GM23248 (cell line): ENCODE results near the gene HPS1. TPM values are rescaled to one million over a fixed set of nuclear protein-coding genes. Genes with fewer than 3 reads are reported as not detected.

ENCODE experiments used
- DNase-seq: peaks from one replicate; pipeline ENCODE4 v3.0.0-alpha.2; 2015
- H2AFZ ChIP-seq: fragments of 200-600 bp; sonication (generic); 2 replicates; pipeline ENCODE4 v1.6.1; 2016; ENCODE audit warnings: antibody characterized with exemption
- H3F3A ChIP-seq: fragments of 200-600 bp; sonication (generic); 2 replicates; pipeline ENCODE4 v1.6.1; 2016; ENCODE audit warnings: mild to moderate bottlenecking, antibody characterized with exemption, mixed run types; ENCODE audit not compliant: insufficient read depth
- H3K27ac ChIP-seq: fragments of 200-600 bp; sonication (generic); 2 replicates; pipeline ENCODE4 v1.5.1; 2016; ENCODE audit warnings: mild to moderate bottlenecking
- H3K27me3 ChIP-seq: fragments of 200-600 bp; sonication (generic); replicated peaks from 2 replicates; pipeline ENCODE4 v1.6.1; 2016; ENCODE audit warnings: mild to moderate bottlenecking; ENCODE audit not compliant: insufficient read depth
- H3K36me3 ChIP-seq: fragments of 200-600 bp; sonication (generic); 2 replicates; pipeline ENCODE4 v1.6.1; 2016; ENCODE audit warnings: low read depth, mild to moderate bottlenecking
- H3K4me1 ChIP-seq: fragments of 200-600 bp; sonication (generic); 2 replicates; pipeline ENCODE4 v1.6.1; 2016; ENCODE audit warnings: mild to moderate bottlenecking; ENCODE audit not compliant: insufficient read depth
- H3K4me2 ChIP-seq: fragments of 200-600 bp; sonication (generic); one replicate; pipeline ENCODE4 v1.6.1; 2016; ENCODE audit warnings: mild to moderate bottlenecking; ENCODE audit not compliant: unreplicated experiment
- H3K4me3 ChIP-seq: fragments of 200-600 bp; sonication (generic); 2 replicates; pipeline ENCODE4 v1.5.1; 2016; ENCODE audit warnings: mild to moderate bottlenecking
- H3K79me2 ChIP-seq: fragments of 200-600 bp; sonication (generic); 2 replicates; pipeline ENCODE4 v1.6.1; 2016; ENCODE audit warnings: mild to moderate bottlenecking; ENCODE audit not compliant: insufficient read depth
- H3K9ac ChIP-seq: fragments of 200-600 bp; sonication (generic); 2 replicates; pipeline ENCODE4 v1.6.1; 2016; ENCODE audit warnings: mild to moderate bottlenecking
- H3K9me2 ChIP-seq: fragments of 200-600 bp; sonication (generic); 2 replicates; pipeline ENCODE4 v1.6.1; 2016; ENCODE audit warnings: mixed run types, mild to moderate bottlenecking, moderate library complexity; ENCODE audit not compliant: insufficient read depth
- H3K9me3 ChIP-seq: fragments of 200-600 bp; sonication (generic); one replicate; pipeline ENCODE4 v1.6.1; 2017; ENCODE audit warnings: low read depth
- H4K20me1 ChIP-seq: fragments of 200-600 bp; sonication (generic); 2 replicates; pipeline ENCODE4 v1.6.0; 2016; ENCODE audit not compliant: insufficient read depth
- EZH2 ChIP-seq: fragments of 200-600 bp; sonication (generic); IDR thresholded peaks from 2 replicates; pipeline ENCODE4 v1.6.1; 2018; ENCODE audit warnings: antibody characterized with exemption, mild to moderate bottlenecking; ENCODE audit not compliant: insufficient read depth, poor library complexity, severe bottlenecking
- EZH2phosphoT487 ChIP-seq: fragments of 200-600 bp; sonication (generic); IDR thresholded peaks from 2 replicates; pipeline ENCODE4 v1.6.1; 2018; ENCODE audit warnings: antibody characterized with exemption, moderate library complexity, mild to moderate bottlenecking, low read depth; ENCODE audit not compliant: insufficient read depth
- WGBS, 2 experiments: methylation state at CpG; one replicate each; pipeline ENCODE4 v1.1.6; 2015 to 2017; ENCODE audit warnings: low lambda C conversion rate in 2 of 2, low coverage in 1 of 2; ENCODE audit errors: missing lambda C conversion rate in 2 of 2; 5-methylcytosine and 5-hydroxymethylcytosine counted together
- in situ Hi-C: fragments of 300-500 bp; cut with MboI; formaldehyde crosslinking; loops from 2 replicates; pipeline ENCODE4 v1.15.0; 2020
- polyA plus RNA-seq: library from polyadenylated mRNA; unstranded; fragments of >200 nt; fragmentation: Nextera tagmentation; extraction: Ambion mirVana; gene quantifications from 2 replicates; pipeline ENCODE4 v1.2.1, GENCODE V29; 2016
- total RNA-seq: library from RNA; depleted of rRNA; stranded (reverse); fragments of >200 nt; shearing (Covaris generic); gene quantifications from 2 replicates; pipeline ENCODE4 v1.2.3, GENCODE V29; 2014

Gene HPS1
- total and polyA plus RNA-seq, 2 experiments from 2014 or later: 54.5 to 80.6 TPM

DNA sequence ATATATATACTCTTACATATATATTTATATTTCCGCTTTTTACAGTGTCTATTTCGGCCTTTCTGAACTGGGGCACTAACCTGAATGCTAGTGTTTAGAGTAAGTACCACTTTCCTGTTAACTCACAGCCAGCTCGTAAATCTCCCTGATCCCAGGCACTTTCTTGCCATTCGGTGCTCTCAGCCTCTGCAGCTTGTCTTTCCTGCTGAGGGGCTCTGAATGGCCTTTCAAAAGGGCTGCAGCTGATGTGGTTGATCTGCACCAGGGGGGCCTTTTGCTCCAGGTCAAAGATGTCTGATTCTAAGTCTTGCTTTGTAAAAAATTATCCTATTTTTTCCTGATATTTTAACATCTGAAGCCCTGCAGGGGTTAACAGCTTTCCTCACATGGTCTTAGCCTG is 25.5 kb upstream of the HPS1 start:
- H3K27me3 ChIP-seq: no peaks in the 10 kb centered on the region
- H3K79me2 ChIP-seq: no peaks in the 10 kb centered on the region
- H3K9me3 ChIP-seq: no peaks in the 10 kb centered on the region
- DNase-seq: no peak
- H3K9ac ChIP-seq: no peak overlapping the region
- no peaks in the 10 kb centered on the region for H3K36me3 ChIP-seq
- H4K20me1 ChIP-seq: no peaks in the 10 kb centered on the region
- H3K27ac ChIP-seq: no peak overlapping the region
- no peak for TF ChIP-seq EZH2
- TF ChIP-seq EZH2phosphoT487: no peak
- no peak overlapping the region for H3K4me2 ChIP-seq
- H3K4me1 ChIP-seq: peaks cover 6% of the 10 kb centered on the region
- no peaks in the 10 kb centered on the region for H3F3A ChIP-seq
- no peak overlapping the region for H2AFZ ChIP-seq
- H3K9me2 ChIP-seq: no peaks in the 10 kb centered on the region
- in situ Hi-C loops: no loop called here
- no peak overlapping the region for H3K4me3 ChIP-seq
- WGBS, 2 experiments: 86 to 87% methylated on average over 4 of the region's 4 CpGs

DNA sequence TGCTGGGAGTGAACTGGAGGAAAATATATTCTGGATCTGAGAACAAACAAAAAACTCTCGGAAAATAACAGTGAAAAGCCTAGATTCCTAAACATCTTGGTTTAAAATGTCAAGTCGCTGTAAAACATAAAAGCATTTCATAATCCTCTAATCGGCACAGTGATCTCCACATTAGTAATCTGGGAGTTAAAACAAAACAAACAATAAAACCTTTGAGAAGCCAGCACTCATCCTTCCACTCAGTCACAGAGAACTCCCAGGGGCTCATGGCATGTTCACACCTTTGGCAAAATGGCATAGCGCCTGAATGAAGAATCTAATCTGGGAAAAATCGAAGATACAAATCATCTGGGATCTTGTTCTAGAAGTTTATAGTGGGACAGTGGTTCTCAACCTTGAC is 24.1 kb upstream of the HPS1 start:
- Histone ChIP-seq H3K79me2 (no peaks in the 10 kb centered on the region), H3K4me1 (peaks cover 6% of the 10 kb centered on the region), H3K36me3 (no peaks in the 10 kb centered on the region), H2AFZ (no peak overlapping the region), H3K4me2 (no peak overlapping the region), H3K9me2 (no peaks in the 10 kb centered on the region), H4K20me1 (no peaks in the 10 kb centered on the region), H3K27ac (no peak overlapping the region), H3K9ac (no peak overlapping the region), H3K4me3 (no peak overlapping the region), H3F3A (no peaks in the 10 kb centered on the region), H3K27me3 (no peaks in the 10 kb centered on the region), H3K9me3 (no peaks in the 10 kb centered on the region)
- in situ Hi-C loops: no loop called here
- 62% methylated on average over 5 of the region's 5 CpGs for WGBS, 2 experiments
- DNase-seq: no peak
- TF ChIP-seq EZH2: no peak
- no peak for TF ChIP-seq EZH2phosphoT487

DNA sequence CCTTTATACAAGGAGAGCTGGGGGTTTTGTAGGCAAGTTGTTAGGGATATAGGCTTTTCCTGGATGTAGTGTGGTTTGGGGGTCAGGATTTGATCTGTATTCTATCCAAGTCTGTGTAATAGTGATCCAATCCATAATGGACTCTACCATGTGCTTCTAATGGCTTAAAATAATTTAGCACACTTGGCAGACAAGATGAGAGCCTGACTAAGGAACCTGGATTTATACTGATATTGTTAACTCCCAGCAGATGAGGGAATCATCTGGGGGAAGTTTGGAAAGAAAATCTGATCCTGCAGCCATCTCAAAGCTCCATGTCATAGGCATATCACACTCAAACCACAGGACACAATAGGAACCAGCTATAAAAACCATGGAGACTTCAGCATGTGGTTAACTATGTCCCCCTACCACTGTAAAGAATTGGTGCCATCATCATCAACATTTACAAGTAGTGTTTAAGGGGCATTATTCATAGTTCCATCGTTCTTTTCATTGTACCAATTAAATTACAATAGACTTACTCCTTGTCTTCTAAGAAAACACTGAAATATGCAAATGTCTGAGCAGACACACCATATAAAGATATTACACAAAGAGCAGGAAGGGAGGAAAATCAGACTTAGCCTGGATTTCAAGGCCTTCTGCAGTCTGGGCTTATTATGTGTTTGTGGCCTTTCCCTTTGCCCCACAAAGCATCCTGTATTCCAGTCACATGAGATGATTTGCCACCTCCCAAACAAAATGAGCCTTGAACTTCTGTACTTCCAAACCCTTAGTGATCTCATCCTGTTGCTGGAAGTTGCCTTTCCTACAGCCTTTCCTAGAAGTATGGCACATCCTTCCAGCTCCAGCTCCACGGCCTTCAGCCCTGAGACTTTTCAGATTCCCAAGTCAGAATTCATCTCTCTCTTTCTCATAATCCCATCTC is 22.5 kb upstream of the HPS1 start:
- Histone ChIP-seq H3K4me3 (no peak overlapping the region), H3K4me2 (no peak overlapping the region), H3K36me3 (no peaks in the 10 kb centered on the region), H3F3A (no peaks in the 10 kb centered on the region), H3K27ac (no peak overlapping the region), H3K9me2 (no peaks in the 10 kb centered on the region), H3K9ac (no peak overlapping the region), H2AFZ (no peak overlapping the region), H3K79me2 (no peaks in the 10 kb centered on the region), H4K20me1 (no peaks in the 10 kb centered on the region), H3K27me3 (no peaks in the 10 kb centered on the region), H3K4me1 (no peaks in the 10 kb centered on the region; the same call in 1 of the 2 replicates), H3K9me3 (no peaks in the 10 kb centered on the region)
- TF ChIP-seq EZH2phosphoT487 (no peak), EZH2 (no peak)
- in situ Hi-C loops: loop anchor here (10.0 kb wide), 1 partner anchor 786 kb away; no protein-coding TSS in a partner anchor
- no peak for DNase-seq
- WGBS, 2 experiments: 60 to 63% methylated on average over 2 of the region's 2 CpGs

DNA sequence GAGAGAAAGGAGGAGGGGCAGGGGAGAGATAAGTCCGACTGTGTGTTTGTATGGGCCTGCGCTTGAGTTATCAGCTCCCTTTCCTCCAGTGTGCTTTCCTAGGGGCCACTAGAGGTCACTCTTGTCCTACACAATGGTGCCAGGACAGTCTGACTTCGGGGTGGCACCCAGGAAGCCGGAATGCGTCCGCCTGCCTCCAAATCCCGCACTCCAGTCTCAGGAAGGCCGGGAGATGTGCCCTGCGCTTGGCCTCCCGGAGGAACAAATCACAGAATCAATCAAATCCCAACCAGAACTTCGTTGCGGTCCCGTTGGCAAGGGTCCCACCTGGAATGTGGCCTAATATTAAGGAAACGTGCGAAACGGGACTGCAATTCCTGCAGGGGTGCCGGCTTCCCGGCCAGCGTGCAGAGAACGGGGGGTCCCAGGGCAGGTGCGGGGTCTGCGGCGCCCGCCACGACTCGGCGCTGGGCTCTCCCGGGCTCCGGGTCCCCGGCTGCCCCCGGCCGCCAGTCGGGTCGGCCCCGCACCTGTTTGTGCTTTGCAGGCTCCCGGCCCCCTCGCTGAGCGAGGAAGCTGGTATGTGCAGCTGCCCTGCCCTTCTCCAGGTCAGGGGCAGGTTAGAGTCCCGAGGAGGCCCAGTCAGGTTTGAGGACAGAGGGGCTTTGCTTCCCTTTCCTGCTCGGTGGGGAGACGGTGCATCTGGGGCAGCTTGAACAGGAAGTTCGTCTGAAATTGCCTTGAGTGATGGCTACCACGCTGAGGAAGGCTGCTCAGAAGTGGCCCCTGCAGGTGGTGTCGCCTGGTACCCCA is 21.0 kb upstream of the HPS1 start:
- DNase-seq: peak; percentile 91
- H3K4me1 ChIP-seq: no peaks in the 10 kb centered on the region; the same call in 1 of the 2 replicates

More for the DNA sequence above, 21.0 kb upstream of the HPS1 start:
- no peak for TF ChIP-seq EZH2phosphoT487
- no peak for TF ChIP-seq EZH2
- Histone ChIP-seq H4K20me1 (no peaks in the 10 kb centered on the region), H3K36me3 (no peaks in the 10 kb centered on the region), H3K79me2 (no peaks in the 10 kb centered on the region), H3K27me3 (no peaks in the 10 kb centered on the region), H3K9me3 (no peaks in the 10 kb centered on the region), H3K4me3 (peak overlapping the region; percentile 72), H3K9me2 (no peaks in the 10 kb centered on the region), H3F3A (no peaks in the 10 kb centered on the region), H3K4me2 (peak overlapping the region; percentile 86), H2AFZ (peak overlapping the region; percentile 91), H3K9ac (peak overlapping the region; percentile 54), H3K27ac (no peak overlapping the region)
- in situ Hi-C loops: loop anchor here (10.0 kb wide), 1 partner anchor 787 kb away; no protein-coding TSS in a partner anchor
- 11% methylated on average over 38 to 44 of the region's 44 CpGs for WGBS, 2 experiments
